ENCODE results near the gene GPRC5D.

GRCh38 chr12:12998248-12998647, 46.3 kb upstream of the GPRC5D start:
- no peak for TF ChIP-seq CTCF (IDR thresholded peaks at IDR 0.05)
- TF ChIP-seq POLR2A (IDR thresholded peaks at IDR 0.05): no peak

Measured in right lobe of liver (tissue), 4 donors.